NCI-H1092 (cell line): ENCODE measurements around the gene ADARB2.
"Not testable (repeated sequence)": the region's sequence is repeated elsewhere in the genome, so short reads cannot be mapped to it uniquely, and the experiment has no call there.

Experiments
- DNase-seq: peaks from one replicate; lab custom pipeline; 2025; lab: John Stamatoyannopoulos, UW

Gene ADARB2

DNA sequence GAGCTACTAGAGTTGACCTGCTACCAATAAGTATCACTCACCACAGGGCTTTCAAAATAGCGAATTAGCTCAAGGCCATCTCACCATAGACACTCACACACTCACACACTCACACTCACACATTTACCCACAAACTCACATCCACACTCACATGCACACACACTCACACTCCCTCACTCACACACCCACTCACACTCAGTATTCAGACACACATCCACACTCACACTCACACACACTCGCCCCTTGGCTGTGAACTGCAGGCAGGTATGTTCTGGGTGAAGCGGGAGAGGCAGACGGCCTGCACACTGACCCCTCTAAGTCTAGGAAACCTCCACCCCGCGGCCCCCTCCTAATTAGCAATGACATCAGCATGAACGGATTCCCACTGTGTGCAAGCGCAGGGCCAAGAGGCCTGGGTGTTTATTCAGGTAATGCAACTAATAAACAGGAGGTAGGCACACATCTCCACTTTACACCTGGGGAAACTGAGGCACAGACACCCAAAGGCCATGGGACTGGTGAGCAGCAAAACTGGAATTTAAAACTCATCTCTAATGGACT is 94.6 kb downstream of the ADARB2 start:
- DNase-seq: no peak

DNA sequence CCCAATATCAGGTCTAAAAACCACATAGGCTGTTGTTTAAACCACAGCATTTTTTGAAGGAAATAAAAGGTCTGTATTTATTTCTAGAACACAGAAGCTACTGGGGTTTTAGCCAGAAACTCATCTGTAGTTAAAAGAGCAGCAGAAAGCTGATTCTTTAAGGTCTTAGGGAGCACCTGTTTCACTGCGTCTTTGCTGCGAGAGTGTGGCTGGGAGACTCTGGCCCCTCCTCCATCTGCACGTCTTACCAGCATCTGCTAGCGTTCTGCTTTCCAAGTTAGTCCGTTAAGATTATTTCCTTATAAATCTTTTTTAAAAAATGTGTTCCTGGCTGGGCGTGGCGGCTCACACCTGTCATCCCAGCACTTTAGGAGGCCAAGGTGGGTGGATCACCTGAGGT is 95.9 kb downstream of the ADARB2 start:
- no peak for DNase-seq

DNA sequence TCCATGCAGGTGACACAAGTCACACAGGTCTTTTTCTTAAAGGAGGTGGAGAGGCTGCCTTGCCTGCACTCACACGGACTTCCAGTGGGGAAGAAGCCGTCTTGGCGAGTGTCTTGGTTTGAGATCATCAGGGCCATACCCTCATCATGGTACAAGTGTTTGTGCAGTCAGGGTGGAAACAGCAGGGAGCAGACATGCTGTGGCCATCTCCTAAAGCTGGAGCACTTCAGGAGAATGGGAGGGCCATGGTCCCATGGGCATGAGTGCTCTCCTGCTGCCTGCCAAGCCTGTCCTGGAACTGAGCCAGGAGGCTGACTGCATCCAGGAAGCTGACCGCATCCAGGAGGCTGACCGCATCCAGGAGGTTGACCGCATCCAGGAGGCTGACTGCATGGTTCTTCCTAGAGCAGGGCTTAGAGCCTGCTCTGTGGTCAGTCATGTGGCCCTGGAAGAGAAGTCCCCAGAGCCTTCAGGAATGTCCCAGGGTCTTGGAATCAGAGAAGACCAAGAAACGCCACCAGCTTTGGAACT is 98.4 kb downstream of the ADARB2 start:
- peak; percentile 90 for DNase-seq

DNA sequence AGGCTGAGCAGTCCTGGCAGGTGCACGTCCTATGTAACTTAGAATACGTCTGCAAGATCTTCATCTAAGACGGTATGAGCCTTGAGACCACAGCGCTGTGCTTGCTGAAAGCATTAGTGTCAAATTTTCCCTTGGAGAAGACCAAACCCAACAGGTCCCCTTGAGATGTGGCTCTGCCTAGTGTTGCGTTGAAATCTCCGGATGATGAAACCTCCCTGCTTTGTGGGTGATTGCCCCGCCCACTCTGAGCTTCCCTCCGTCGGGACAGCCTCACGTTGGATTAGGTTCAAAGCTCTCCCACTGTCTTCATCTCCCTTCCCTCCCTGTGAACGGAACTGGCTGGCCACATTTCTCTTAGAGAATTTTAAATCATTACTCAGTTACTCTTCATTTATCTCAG is 102.0 kb downstream of the ADARB2 start:
- no peak for DNase-seq

DNA sequence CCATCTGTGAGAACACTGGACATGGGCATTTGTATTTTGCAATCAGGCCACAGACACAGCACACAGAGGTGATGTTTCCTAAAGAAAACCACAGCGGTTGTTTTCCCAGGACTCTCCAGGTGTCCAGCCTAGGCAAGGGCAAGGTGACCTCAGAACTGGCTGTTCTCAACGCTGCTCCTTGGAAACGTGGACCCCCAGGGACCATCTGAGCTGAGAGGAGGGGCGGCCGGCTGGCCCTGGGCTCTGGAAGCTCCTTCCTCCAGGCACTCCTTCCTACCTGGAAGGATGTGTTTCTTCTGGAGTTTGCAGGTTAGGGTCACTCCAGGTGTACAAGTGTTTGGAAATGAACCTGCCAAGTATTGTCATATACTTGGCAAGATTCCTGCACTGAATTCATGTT is 103.1 kb downstream of the ADARB2 start:
- no peak for DNase-seq

DNA sequence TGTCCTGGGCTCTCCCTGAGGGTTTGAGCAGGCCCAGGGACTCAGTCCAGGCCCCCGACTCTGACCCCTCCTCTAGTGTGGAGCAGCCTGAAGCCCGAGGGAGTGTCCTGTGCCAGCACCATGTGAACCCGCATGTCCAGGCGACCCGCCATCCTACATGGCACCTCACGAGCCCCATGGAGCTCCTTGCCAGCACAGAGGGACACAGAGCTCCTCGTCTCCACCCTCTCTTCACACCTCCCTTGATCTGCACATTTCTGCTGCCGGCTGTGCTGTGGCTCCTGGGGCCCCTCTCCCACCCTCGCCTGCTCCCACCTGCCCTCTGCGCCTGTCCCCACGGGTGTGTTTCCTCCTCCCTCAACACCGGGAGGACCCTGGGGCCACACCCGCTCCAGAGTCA is 103.5 kb downstream of the ADARB2 start:
- no peak for DNase-seq

DNA sequence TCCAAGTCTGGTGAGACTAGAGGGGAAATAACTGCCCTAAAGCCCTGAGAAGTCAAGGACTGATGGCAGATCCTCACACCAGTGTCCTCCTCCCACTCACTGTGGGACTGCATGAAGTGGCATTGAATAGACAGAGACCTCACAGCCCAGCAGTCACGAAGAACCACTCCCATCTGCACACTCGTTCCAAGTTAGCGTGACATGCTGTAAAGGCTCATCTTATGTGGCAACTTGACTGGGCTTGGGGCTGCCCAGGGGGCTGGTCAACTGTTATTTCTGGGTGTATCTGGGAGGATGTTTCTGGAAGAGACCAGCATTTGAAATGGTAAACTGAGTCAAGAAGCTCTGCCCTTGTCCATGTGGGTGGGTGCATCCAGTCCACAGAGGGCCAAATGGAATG is 104.7 kb downstream of the ADARB2 start:
- no peak for DNase-seq

DNA sequence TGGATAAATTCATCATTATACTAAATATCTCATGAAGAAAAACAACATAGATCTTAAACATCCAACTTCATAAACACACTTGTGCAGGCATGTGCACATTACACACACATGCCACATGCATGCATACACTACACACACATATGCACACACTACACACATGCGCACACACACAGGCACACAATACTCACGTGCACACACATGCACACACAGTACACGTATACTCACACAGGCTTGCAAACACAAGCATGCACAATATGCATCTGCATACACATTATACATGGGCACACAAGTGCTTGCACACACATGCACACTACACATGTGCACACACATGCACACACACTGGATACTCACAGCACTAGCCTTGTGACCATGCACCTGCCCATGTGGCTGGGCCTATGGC is 105.2 kb downstream of the ADARB2 start:
- DNase-seq: no peak

DNA sequence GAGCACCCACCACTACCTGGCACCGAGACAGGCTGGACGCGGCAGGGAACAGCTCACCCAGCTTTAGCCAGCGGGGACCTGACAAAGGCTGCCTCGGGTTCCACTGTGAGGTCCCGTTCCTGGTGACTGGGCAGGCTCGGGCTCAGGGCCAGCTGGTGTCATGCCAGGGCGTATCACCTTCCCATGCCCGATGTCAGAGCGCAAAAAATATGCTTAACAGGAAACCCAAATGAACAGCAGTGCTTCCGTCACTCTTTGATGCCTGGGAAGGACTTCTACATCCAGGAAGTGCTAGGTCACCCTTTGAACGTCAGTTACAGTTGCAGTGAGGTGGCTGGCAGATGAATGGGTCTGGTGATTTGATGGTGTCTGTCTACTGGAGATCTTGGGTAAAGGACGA is 106.0 kb downstream of the ADARB2 start:
- peak; percentile 90 for DNase-seq

DNA sequence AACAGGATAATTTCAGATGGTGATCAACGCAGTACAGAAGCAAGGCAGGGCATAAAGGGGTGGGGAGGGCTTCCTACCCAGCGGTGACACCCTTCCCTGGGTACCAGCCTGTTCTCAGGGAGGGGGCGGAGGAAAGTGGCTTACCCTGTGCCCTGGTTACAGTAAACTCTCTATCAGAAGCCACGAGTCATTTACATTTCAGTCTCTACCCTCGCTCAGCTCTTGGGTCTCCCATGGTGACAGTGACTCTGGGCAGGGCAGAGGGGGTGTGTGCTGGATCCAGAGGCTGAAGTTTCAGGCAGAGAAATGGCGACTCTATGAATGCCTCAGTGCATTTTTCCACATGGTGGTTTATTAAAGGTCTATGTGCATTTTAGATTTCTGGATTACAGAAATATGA is 107.0 kb downstream of the ADARB2 start:
- no peak for DNase-seq

DNA sequence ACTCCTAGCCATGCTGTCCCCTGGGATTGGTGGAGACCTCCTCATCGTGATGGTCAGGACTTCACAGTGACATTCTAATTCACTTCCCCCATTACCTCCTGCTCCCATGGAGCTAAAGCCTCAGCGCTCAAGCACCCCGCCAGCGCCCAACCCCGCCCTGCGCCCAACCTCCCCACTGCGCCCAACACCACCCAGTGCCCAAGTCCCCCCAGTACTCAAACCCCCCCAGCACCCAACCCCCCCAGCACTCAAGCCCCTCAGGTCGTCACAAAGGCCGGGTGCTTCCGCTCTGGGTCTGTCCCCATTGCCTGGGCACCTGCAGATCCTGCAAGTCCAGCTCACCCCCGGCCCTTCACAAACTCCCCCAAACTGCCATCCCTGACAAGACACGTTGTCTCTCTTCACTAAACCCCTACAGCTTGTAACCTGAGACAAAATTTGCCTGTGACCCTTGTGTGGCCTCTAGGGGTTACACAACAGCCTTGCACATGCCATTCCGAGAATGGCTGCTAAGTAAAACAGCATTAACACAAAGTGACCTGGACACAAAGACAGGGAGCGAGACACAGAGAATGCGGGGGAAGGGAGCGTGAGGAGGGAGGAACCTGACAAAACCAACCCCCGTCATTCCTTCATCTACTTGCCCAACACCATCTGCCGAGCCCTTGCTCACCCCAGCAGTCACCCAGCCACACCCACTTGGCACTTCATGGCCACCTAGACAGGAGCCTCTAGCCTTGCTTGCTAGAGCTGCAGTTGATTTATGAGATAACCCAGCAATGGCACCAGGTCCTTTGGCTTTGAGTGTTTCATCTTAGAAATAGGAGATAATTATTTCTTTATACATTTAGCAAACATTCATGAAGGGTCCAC is 107.8 kb downstream of the ADARB2 start:
- no peak for DNase-seq

DNA sequence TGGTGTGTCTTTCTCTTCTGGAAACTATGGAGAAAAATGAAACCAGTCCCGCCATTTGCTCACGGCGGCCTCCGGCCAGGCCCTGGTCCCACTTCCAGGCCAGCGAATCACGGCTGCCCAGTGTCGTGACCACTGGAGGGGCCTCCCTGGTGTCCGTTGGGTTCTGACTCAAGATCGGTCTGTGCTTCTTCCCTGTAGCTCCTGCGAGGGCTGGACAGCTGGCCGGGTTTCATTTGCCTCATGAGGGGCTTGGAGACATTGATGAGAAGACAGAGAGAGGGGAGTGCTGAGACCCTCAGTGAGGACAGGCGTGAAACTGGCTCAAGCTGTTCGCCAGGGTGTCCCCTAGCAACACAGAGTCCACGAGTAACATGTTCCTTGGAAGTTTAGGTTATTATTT is 108.6 kb downstream of the ADARB2 start:
- DNase-seq: no peak

DNA sequence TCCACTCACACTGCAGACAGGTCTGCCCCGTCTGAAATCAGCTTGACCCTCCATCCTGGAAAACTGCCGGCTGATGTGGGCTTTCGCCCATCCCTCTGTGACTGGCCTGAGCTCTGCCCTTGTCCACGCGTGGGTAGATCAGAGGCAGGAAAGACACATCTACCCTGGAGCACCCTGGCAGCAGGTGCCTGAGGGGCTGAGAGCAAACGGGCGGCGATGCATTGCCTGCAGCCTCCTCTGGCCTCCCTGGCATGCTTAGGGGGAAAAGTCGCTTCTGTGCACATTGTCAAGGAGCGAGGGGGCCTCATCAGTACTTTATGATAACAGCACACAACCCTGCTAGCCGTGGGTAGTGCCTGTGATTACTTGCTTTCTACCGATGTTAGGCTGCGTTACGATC is 109.4 kb downstream of the ADARB2 start:
- DNase-seq: no peak

DNA sequence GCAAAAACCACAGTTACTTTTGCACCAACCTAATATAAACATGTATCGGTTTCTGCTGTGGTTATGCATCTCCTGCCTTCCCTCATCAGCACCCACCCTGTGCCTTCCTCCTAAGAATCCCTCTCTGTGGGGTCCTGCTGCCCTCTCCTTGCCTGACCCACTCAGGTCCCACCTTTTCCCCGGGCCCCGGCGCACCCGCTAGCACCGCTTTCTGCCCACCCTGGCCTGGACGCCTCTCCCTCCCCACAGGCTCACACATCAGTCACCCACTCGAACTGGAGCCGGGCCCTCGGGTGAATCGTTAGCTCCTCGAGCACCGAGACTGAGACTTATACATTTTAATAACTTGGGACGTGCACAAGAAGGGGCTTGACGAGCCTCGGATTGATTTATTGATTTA is 110.5 kb downstream of the ADARB2 start:
- no peak for DNase-seq

DNA sequence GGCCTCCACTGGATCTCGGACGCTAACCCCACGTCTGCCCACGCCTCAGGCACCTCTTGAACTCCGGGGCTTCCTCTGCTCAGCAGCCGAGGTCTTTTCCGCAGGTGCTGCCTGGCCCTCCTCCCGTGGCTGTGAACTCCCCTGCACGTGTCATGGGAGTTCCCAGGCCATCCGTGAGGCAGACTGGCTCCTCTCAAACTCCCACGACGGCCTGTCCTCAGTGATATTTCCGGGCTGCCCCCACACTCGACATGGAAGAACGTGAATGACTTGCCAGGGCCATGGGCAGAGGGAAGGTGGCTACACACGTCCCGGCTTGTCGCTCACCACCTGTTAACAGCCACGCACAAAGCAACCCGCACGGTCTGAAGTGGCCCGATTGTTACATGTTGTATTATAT is 110.9 kb downstream of the ADARB2 start:
- DNase-seq: no peak

DNA sequence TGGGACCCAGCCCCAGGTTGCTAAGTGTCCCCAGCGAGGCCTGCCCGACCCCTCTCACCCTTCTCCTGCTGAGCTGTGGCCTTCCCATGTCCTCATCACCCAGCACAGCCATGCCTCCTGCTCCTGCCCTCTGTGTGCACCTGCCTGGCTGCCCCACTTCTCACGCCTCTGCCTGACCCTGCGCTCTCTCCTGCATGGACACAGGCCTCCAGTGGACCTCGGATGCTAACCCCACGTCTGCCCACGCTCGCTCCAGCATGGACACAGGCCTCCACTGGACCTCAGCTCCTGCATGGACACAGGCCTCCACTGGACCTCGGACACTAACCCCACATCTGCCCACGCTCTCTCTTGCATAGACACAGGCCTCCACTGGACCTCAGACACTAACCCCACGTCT is 111.6 kb downstream of the ADARB2 start:
- no peak for DNase-seq

DNA sequence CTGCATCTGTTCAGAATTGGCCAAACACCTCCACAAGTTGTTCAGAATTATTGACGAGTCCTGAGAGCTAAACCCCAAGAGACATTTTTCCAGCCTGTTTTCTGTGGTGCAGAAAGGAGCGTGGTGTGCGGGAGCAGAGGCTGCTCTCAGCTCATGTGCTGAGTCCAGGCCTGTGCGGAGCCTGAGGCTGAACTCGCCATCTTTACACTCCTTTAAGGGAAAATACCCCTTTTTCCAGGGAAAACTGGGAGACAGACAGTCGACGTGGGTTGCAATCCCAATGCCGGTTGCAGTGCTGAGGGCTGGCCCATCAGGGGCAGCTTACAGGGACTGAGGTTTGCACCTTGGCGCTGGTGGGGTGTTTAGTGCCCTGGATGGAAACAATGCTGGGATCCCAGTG is 112.2 kb downstream of the ADARB2 start:
- DNase-seq: no peak

DNA sequence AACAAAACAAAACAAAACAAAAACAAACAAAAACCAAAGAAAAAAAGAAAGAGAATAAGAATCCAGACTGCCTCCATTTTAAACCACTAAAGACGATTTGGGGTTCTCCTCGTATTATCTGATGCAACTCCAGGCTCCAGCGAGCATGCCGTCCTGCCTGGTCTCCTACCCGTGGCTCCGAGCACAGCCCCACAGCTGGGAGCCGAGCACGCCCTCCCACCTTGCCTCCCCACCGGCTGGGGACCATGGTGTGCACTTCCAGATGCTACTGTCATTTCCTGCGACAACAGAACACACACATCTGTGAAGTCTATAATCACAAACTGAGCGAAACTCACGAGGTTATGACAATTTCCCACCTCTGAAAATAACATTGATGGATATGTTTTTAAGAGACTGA is 113.1 kb downstream of the ADARB2 start:
- DNase-seq: no peak

DNA sequence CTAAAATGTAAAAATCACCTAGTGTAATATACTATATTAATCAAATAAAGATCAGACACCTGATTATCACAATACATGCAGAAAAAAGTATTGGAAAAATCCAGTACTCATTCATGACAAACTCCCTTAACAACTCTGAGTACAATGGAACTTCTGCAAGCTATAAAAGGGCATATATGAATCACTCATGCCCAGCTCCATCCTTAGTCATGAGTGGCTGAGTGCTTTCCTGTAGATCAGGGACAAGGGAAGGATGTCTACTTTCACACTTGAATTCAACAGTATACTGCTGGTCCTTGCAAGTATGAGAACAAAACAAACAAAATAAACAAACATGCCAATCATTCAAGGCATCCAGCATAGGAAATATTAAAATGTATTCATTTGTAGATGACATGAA is 116.5 kb downstream of the ADARB2 start:
- no peak for DNase-seq

DNA sequence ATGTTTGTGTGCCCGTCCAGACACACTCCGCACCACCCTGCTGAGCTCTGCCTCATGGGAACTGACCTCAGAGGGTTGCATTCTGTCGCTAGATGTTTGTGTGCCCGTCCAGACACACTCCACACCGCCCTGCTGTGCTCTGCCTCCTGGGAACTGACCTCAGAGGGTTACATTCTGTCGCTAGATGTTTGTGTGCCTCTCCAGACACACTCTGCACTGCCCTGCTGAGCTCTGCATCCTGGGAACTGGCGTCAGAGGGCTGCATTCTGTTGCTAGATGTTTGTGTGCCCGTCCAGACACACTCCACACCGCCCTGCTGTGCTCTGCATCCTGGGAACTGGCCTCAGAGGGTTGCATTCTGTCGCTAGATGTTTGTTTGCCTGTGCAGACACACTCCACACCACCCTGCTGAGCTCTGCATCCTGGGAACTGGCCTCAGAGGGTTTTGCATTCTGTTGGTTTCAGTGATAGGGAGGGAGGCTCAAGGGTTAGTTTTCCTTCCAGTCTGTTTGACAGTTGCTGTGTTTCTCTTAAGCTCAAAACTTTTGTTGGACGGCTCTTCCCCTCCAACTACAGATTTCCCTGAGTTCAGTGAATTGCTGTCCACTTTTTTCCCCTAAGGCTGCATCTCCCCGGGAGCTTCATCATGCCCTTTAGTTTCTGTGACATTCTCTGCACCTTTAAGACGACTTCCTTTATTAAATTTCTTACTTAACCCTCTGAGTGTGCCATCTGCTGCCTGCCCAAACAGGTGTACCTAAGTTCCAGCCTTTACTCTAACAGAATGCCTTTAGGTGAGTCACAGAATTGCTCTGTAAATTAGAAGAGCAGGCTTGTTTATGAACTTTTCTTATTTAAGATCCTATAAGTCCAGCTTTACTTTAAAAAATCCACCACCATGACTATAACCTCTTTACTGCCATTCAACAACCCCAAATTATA is 119.7 kb downstream of the ADARB2 start:
- not testable (repeated sequence) for DNase-seq

DNA sequence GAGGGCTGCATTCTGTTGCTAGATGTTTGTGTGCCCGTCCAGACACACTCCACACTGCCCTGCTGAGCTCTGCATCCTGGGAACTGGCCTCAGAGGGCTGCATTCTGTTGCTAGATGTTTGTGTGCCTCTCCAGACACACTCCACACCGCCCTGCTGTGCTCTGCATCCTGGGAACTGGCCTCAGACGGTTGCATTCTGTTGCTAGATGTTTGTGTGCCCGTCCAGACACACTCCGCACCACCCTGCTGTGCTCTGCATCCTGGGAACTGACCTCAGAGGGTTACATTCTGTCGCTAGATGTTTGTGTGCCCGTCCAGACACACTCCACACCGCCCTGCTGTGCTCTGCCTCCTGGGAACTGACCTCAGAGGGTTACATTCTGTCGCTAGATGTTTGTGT is 120.6 kb downstream of the ADARB2 start:
- not testable (repeated sequence) for DNase-seq

DNA sequence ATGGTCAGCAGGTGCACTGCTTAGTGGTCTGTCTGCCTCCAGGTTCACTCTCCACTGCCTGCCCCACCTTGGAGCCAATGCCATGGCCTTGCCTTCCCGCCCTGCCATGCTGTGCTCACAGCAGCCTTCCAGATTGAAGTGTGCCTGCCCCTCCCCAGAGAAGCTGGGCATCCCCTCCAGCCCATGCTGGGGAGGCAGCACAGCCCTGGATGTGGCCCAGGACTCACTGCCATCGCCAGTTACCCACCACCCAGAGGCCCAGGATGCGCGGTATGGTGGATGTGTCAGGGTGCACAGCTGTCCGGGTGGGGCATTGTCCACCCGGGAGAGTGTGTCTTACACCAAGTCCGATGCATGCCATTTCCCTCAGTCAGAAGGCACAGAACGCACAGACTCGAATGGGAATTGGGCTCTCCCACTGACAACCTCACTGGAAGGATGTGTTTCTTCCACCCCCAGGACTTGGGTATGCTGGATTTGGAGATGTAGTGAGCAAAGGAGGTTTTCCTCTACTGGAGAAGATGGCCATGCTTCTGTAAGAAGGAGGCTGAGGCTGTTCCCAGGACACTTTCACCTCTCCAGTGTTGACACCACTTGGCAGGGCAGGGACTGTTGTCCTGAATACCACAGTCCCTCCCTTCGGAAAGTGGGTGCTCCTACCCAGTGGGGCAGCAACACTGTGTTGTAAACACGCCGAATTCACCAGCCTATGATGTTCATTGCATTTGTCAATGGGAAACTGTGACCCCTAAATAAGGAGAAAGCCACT is 122.0 kb downstream of the ADARB2 start:
- no peak for DNase-seq
